G401 (cell line): Measurements from ENCODE around the gene CEMP1. TPM values are rescaled to one million over a fixed set of nuclear protein-coding genes. Genes with fewer than 3 reads are reported as not detected.

ENCODE experiments used
- total RNA-seq: library from RNA; depleted of rRNA; stranded (reverse); fragments of >200 nt; shearing (Covaris generic); gene quantifications from 2 replicates; pipeline ENCODE4 v1.2.3, GENCODE V29; 2014; rRNA removed

Gene CEMP1
- total RNA-seq, 1 experiment from 2014 or later, result 1.4 TPM

Other genes with a start within 250 kb of the CEMP1 start
- 4.9 and 9.5 TPM in 2 replicates for gene ABCA3, start 190.7 kb downstream of the CEMP1 start, total RNA-seq
- 48.2 and 62.1 TPM in 2 replicates for gene CCNF, start 102.0 kb downstream of the CEMP1 start, total RNA-seq
- gene TEDC2, start 71.3 kb downstream of the CEMP1 start, total RNA-seq, result 42.8 and 49.9 TPM in 2 replicates
- gene NTN3, start 60.1 kb downstream of the CEMP1 start, total RNA-seq, result 2.0 and 4.4 TPM in 2 replicates
- gene TBC1D24, start 56.3 kb downstream of the CEMP1 start, total RNA-seq, result 9.4 and 13.0 TPM in 2 replicates
- 17.4 and 41.8 TPM in 2 replicates for gene ATP6V0C, start 17.5 kb downstream of the CEMP1 start, total RNA-seq
- 75.0 and 86.2 TPM in 2 replicates for gene AMDHD2, start 11.0 kb downstream of the CEMP1 start, total RNA-seq
- 8.4 and 14.7 TPM in 2 replicates for gene PDPK1, start 6.6 kb upstream of the CEMP1 start, total RNA-seq
- gene KCTD5, start 151.1 kb upstream of the CEMP1 start, total RNA-seq, result 88.2 and 89.7 TPM in 2 replicates
- gene PRSS27, start 188.8 kb upstream of the CEMP1 start, total RNA-seq, result 1.2 and 1.4 TPM in 2 replicates
- gene SRRM2, start 221.2 kb upstream of the CEMP1 start, total RNA-seq, result 23.0 and 44.7 TPM in 2 replicates
- 178 and 250 TPM in 2 replicates for gene ELOB, start 245.9 kb upstream of the CEMP1 start, total RNA-seq